NCI-H748 (cell line): ENCODE results near the gene FGGY.

Source experiments
- DNase-seq: peaks from one replicate; lab custom pipeline; 2025; ENCODE audit not compliant: unreplicated experiment; lab: John Stamatoyannopoulos, UW

The FGGY gene

GRCh38 chr1:59410457-59410856 lies 113.6 kb downstream of the FGGY start:
- no peak for DNase-seq

- no peak for DNase-seq
Measured at GRCh38 chr1:59411147-59411546, 114.3 kb downstream of the FGGY start.

GRCh38 chr1:59412718-59413326 lies 115.9 kb downstream of the FGGY start:
- DNase-seq, result no peak

- no peak for DNase-seq
Measured at GRCh38 chr1:59413327-59413720, 116.4 kb downstream of the FGGY start.

- DNase-seq, result peak; percentile 9
Measured at GRCh38 chr1:59414406-59415133, 117.7 kb downstream of the FGGY start.

GRCh38 chr1:59415286-59415850 lies 118.5 kb downstream of the FGGY start:
- no peak for DNase-seq

GRCh38 chr1:59415881-59416280 lies 119.0 kb downstream of the FGGY start:
- DNase-seq, result no peak

- DNase-seq, result no peak
Measured at GRCh38 chr1:59417406-59417805, 120.5 kb downstream of the FGGY start.

- DNase-seq, result no peak
Measured at GRCh38 chr1:59418363-59419144, 121.7 kb downstream of the FGGY start.

- no peak for DNase-seq
Measured at GRCh38 chr1:59419361-59420140, 122.7 kb downstream of the FGGY start.

GRCh38 chr1:59421232-59421920 lies 124.5 kb downstream of the FGGY start:
- no peak for DNase-seq

GRCh38 chr1:59422921-59423575 lies 126.2 kb downstream of the FGGY start:
- no peak for DNase-seq

GRCh38 chr1:59427155-59427554 lies 130.3 kb downstream of the FGGY start:
- DNase-seq, result no peak

GRCh38 chr1:59427784-59428183 lies 130.9 kb downstream of the FGGY start:
- no peak for DNase-seq

GRCh38 chr1:59428828-59429227 lies 131.9 kb downstream of the FGGY start:
- peak; percentile 4 for DNase-seq

GRCh38 chr1:59429656-59430055 lies 132.8 kb downstream of the FGGY start:
- no peak for DNase-seq

- no peak for DNase-seq
Measured at GRCh38 chr1:59431566-59432294, 134.8 kb downstream of the FGGY start.

- DNase-seq, result no peak
Measured at GRCh38 chr1:59432531-59433439, 135.9 kb downstream of the FGGY start.
